OCI-M1 (cell line): ENCODE data around the gene NFKBIE.
"Not testable (repeated sequence)": the region's sequence is repeated elsewhere in the genome, so short reads cannot be mapped to it uniquely, and the experiment has no call there.

Experiments used
- DNase-seq: peaks from one replicate; lab custom pipeline; 2025; lab: John Stamatoyannopoulos, UW

The NFKBIE gene

GRCh38 chr6:44245391-44245911 is 19.9 kb downstream of the NFKBIE start:
- DNase-seq: no peak

DNA sequence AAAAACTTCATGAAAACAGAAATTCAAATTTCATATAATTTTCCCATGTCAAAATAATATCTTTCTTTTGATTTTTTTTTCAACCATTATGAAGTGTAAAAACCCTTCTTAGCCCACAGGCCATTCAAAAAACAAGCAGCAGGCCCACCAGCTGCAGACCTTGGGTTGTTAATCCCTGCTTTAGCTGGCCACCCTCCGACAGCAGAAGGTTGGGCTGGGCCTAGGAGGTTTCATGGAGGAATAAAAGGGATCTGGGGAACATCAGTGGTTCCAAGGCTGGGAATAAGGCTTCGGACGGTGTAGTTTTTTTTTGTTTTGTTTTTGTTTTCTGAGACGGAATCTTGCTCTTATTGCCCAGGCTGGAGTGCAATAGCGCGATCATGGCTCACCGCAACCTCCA is 22.0 kb downstream of the NFKBIE start:
- DNase-seq: no peak

DNA sequence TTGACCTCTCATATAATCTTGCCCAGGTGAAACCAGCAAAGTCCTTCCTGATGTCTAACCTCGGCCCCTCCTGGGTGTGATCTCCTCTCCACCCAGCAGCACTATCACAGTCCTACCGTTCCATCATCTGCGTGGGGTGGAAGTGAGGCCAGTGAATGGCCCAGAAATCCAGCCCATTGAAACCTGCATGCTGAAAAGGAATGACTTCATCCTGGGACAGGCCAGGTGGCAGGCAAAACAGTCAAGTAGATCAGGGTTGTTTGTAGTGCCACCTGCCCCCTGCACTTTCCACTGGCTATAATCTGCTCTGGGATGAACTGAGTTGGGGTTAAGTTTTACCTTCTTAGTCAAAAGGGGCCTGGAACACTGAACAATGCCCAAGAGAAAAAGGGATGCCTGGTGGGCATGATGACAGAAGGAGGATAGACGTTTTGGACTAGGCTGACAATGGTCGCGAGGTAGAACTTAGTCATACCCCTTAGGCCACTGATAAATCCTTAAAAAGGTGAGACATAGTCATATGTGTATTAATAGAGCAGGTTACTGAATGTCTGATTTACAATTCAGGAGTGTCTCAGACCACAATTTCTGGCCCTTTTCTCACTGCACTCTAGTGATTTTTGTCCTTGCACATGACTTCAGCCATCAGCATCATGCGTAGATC is 26.5 kb downstream of the NFKBIE start:
- DNase-seq: no peak

DNA sequence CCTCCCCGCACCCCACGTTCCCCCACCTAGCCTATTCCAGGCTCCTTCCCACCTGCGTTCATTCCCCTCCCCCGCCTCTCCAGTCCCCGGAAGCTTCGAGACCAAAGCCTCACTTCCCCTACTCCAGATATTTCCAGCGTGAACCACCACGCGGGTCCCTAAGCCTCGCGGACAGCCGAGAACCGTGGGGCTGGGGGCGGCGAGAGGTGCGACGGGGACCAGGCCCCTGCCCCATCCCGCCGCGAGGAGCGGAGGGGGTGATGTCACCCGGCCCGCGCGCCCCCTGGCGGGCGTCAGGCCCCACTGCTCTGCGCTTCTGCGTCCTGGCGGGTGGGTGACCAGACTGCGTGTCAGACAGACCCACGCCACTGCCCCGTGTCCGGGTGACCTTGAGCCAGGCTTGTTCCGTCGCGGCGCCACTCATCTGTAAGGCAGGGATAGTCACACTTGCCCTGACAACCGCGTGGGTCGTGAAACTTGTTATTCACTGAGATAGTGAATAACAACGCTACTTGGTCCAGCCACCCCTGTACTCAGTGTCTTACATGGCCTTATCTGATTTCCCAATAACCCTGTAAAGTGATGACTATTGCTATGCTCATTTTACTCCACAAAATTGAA is 27.4 kb downstream of the NFKBIE start:
- DNase-seq: peak; percentile 86

DNA sequence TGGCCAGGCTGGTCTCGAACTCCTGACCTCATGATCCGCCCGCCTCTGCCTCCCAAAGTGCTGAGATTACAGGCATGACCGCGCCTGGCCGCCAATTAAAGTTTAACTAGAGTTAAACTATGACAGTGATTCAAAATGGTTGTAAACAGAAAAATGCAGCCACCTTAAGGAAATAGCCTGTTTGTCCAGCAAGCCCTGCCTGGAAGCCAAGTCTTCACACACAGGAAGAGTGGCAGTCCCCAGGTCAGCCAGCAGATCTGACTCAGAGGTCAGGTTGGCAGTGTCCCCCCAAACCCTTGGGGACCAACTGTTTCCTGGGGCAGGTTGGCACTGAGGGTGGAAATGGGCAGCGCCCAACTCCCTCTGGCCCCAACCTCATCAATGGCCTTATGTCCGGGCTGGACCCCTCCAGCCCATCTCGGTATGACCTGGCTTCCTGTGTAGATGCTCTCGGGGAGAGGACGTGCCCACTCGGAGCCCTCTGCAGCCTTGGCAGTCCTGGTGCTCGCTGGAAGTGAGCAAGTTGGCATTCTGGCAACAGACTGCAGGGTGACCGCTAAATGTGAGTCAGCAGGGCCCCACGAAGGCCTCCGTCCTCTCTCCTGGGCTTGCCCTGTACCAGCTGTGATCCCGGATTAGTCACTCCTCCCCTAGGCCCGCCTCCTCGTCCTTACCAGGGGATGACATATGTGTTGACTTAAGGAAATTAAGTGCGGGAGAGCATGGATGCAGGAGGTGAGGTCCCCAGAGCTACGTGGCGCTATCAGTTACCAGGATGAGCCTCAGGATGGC is 28.1 kb downstream of the NFKBIE start:
- DNase-seq: peak; percentile 85

DNA sequence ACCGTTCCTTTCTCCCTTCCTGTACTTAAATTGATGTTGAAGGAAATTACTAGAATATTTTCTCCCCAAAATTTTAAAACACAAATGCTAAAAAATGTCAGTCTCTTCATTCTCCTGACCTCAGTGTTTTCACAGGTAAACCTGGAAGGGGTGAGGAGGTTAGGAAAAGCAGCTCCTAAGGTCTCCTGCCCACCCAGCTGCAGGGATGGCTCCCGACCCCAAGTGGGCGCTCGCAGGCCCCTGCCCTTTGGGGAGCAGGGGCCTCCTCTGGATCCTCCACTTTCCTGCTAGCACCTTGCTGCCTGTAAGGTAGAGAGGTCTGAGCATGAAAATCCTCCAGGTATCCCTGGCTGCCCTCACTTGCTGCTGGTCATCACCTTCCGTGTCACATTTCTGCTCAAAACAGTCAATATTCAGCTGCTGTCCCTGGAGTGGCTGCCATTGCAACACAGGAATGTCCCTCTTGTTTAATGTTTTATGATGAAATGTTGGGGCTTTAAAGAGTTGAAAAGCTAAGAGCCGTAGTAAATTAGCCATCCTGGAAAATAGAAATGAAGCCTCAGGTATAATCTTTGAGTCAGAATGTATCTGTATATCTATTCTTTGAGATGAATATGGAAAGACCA is 29.3 kb downstream of the NFKBIE start:
- DNase-seq: no peak

DNA sequence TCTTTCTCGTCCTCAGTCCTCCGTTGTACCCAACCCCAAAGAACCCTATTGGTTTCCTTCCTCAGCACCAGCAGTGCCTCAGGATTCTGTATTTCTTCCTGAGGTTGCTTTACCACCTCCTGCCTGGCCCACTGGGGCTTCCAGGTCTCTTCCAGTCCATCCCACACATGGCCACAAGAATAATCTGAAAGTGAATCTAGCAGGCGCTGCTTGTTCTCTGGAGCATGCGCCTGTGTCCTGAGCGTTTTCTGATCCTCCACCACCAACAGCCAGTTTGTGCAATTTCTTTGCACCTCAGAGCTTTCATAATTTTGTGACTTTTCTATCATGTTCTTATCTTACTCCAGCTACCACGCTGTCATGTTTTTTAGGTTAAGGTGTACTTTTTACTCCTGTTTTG is 30.1 kb downstream of the NFKBIE start:
- DNase-seq: no peak

DNA sequence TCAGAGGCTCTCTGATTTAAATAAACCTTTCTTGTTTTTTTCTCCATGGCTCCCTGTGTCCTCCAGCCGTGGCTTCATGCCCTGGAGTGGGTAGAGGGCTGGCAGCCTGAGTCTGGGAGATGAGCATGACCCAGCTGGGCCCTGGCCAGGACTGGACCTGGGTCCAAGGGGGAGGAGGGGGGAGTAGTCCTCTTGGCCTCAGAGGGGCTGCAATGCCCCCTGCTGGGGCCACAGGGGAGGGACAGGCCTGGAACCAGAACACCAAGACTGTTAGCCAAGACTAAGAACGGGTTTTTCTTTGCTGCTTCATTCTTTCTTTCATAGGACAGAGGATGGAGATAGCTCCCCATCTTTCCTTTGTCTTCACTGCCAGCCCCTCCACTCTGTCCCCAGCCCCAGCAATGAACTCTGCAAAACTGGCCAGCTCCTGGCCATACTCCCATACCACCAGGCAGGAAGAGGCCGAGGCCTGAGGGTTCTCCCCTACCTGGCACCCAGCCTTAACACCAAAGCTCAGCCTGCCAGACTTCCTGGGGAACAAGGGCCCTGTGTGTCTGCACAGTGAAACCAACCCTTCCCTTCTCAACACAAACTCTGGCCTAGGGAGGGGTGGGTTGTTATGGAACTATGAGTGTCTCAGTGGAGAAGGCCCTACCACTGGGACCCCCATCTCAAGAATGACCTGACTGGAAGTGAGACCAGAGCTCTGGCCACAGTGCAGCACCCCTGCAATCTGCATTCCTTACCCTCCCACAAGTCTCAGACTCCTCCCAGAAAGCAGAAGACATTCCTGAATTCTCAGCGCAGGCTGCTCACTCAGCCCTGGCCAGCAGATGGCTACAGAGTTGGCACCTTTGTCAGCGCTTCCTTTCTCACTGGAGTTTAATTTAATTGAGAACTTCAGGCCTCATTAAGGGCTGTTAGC is 31.0 kb downstream of the NFKBIE start:
- DNase-seq: peak; percentile 73

DNA sequence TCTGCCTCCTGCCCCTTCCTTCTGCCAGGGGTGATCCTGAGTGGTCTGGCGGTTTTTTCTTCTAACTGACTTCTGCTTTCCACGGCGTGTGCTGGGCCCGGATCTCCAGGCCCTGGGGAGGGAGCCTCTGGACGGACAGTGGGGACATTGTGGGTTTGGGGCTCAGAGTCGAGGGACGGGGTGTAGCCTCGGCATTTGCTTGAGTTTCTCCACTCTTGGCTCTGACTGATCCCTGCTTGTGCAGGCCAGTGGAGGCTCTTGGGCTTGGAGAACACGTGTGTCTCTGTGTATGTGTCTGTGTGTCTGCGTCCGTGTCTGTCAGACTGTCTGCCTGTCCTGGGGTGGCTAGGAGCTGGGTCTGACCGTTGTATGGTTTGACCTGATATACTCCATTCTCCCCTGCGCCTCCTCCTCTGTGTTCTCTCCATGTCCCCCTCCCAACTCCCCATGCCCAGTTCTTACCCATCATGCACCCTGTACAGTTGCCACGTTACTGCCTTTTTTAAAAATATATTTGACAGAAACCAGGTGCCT is 31.7 kb downstream of the NFKBIE start:
- no peak for DNase-seq

DNA sequence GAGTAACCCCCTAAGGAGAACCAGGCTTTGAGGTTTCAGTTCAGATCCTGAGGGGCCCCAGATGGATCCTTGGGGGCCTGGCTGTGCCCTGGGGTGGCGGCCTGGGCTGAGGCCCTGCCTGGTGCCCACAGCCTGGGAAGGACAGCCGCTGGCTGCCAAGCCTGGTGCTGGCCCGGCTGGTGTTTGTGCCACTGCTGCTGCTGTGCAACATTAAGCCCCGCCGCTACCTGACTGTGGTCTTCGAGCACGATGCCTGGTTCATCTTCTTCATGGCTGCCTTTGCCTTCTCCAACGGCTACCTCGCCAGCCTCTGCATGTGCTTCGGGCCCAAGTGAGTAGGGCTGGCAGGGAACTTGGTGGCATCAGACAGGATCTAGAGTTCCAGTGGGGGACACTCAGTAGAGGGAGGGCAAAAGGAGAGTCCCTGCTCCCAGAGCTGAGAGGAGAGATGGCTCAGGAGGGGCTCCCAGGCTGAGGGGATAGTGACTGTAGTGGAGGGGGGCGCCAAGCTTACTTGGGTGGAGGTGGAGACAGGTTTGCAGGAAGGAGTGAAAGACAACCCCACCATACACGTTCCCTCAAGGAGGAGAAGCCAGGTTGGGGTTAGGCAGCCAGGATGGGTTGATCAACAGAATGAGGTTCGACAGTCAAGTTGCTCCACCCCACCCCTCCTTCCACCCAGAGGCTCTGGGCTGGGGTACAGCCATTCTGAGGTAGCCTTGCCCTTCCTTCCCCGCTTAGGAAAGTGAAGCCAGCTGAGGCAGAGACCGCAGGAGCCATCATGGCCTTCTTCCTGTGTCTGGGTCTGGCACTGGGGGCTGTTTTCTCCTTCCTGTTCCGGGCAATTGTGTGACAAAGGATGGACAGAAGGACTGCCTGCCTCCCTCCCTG is 32.4 kb downstream of the NFKBIE start:
- no peak for DNase-seq

GRCh38 chr6:44231426-44231825 is 33.9 kb downstream of the NFKBIE start:
- not testable (repeated sequence) for DNase-seq

GRCh38 chr6:44230034-44230675 is 35.2 kb downstream of the NFKBIE start:
- no peak for DNase-seq

DNA sequence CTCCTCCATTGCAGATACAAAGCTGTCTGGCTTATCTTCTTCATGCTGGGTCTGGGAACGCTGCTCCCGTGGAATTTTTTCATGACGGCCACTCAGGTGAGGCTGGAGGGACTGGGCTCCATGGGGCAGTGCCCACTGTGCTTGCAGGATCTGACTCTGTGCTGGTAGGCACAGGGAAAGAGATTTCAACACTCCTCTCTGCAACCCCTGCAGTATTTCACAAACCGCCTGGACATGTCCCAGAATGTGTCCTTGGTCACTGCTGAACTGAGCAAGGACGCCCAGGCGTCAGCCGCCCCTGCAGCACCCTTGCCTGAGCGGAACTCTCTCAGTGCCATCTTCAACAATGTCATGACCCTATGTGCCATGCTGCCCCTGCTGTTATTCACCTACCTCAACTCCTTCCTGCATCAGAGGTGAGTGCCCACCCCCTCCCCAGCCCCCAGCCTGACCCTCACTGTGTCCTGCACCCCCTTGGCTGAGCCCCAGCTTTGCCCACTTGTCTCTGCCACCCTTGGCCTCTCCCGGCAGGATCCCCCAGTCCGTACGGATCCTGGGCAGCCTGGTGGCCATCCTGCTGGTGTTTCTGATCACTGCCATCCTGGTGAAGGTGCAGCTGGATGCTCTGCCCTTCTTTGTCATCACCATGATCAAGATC is 35.8 kb downstream of the NFKBIE start:
- no peak for DNase-seq

GRCh38 chr6:44228836-44229235 is 36.5 kb downstream of the NFKBIE start:
- DNase-seq: no peak

DNA sequence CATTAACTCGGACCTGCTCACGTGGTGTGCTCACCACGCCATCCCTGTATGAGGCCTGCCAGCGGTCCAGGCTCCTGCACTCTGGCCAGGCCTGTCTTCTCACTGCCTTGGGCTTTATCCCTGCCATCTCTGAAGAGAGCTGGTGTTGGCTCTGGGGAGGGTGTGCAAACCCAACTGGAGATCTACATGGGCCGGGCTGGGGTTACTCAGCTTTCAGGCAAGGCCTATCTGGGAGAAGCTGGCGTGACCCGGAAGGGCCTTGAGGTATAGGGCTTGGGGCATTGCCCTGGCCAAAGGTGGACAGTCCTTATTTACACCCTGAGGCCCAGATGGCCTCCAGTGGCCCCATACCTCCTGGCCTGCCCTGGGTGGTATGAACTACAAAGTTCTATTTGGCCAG is 36.9 kb downstream of the NFKBIE start:
- no peak for DNase-seq

GRCh38 chr6:44228031-44228430 is 37.3 kb downstream of the NFKBIE start:
- DNase-seq: no peak

- no peak for DNase-seq
These were observed 38.1 kb downstream of the NFKBIE start for GRCh38 chr6:44227148-44227793.

DNA sequence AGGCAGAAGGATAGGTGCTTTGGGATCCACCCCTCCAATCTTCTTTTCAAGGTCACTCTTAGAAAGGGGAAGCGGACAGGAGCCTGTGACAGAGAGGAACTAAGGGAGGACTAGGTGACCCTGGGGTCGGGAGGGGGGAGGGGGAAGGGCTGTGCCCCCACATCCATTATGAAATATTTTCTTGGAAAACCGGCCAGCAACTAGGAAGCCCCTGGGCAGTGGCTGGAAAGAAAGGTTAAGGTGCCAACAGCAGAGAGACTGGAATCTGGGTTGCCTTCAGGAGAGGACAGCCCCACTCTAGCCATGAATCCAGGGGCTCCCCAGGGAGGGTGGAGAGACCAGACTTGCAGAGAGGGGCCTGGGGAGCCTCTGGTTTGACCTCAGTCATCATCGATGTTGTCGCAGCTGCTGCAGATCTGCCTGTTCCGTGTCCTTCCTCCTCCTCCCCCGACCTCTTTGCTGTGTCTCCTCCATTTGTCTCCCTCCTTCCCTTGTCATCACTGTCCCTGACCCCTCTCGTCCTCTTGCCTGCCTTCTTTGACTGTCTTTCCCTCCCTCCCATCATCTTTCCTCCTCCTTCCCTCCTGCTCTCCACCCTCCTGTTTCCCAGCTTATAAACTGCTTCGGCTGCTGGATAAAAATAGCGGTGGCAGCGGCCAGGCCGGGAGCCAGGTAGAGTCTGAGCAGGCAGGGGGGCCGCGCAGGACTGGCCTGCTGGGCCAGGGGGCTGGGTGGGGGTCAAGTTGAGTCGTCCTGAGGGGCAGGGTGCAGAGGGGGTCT is 38.8 kb downstream of the NFKBIE start:
- peak; percentile 72 for DNase-seq
